Endodermal cell (in vitro differentiated cells): Measurements from ENCODE around the gene KIAA1755. TPM values are rescaled to one million over a fixed set of nuclear protein-coding genes. Genes with fewer than 3 reads are reported as not detected.

Experiments
- DNase-seq: peaks from one replicate; pipeline ENCODE4 v3.0.0-alpha.2; 2017
- H3K27ac ChIP-seq: 2 replicates; pipeline ENCODE4 v1.5.1; 2013; ENCODE audit warnings: mild to moderate bottlenecking, low read depth, low read length, moderate library complexity
- H3K27me3 ChIP-seq: 2 replicates; pipeline ENCODE4 v1.6.1; 2013; ENCODE audit warnings: mild to moderate bottlenecking, low read length, moderate library complexity; ENCODE audit not compliant: insufficient read depth, control insufficient read depth, poor library complexity, severe bottlenecking
- H3K36me3 ChIP-seq: 2 replicates; pipeline ENCODE4 v1.7.0; 2013; ENCODE audit warnings: mild to moderate bottlenecking, low read length, moderate library complexity; ENCODE audit not compliant: control insufficient read depth, insufficient read depth
- H3K4me1 ChIP-seq: one replicate; pipeline ENCODE4 v1.7.0; 2013; ENCODE audit warnings: low read length; ENCODE audit not compliant: control insufficient read depth, insufficient read depth
- H3K4me3 ChIP-seq: 2 replicates; pipeline ENCODE4 v1.5.1; 2013; ENCODE audit warnings: mild to moderate bottlenecking, low read length, moderate library complexity
- H3K9ac ChIP-seq: 2 replicates; pipeline ENCODE4 v1.6.1; 2013; ENCODE audit warnings: mild to moderate bottlenecking, low read length, moderate library complexity; ENCODE audit not compliant: poor library complexity, severe bottlenecking; ENCODE audit errors: extremely low read depth
- H3K9me3 ChIP-seq: 2 replicates; pipeline ENCODE4 v1.6.1; 2013; ENCODE audit warnings: mild to moderate bottlenecking, low read length, moderate library complexity; ENCODE audit not compliant: control insufficient read depth
- H3K27ac Mint-ChIP-seq: 2 replicates; pipeline ENCODE4 v1.8.0; 2020; ENCODE audit warnings: mixed read lengths
- H3K27me3 Mint-ChIP-seq: 2 replicates; pipeline ENCODE4 v1.8.0; 2021; ENCODE audit warnings: mild to moderate bottlenecking, mixed read lengths; ENCODE audit not compliant: insufficient read depth
- H3K36me3 Mint-ChIP-seq: 2 replicates; pipeline ENCODE4 v1.8.0; 2020; ENCODE audit warnings: low read depth, mixed read lengths
- H3K4me1 Mint-ChIP-seq: 2 replicates; pipeline ENCODE4 v1.8.0; 2020; ENCODE audit warnings: mixed read lengths
- H3K4me3 Mint-ChIP-seq: 2 replicates; pipeline ENCODE4 v1.8.0; 2020; ENCODE audit warnings: mild to moderate bottlenecking, moderate library complexity, mixed read lengths
- H3K9me3 Mint-ChIP-seq: 2 replicates; pipeline ENCODE4 v1.8.0; 2020; ENCODE audit warnings: mild to moderate bottlenecking, mixed read lengths
- CTCF ChIP-seq: fragments of 200-600 bp; sonication (generic); conservative IDR thresholded peaks from 2 replicates; pipeline ENCODE4 v1.5.0; 2021; ENCODE audit warnings: antibody characterized with exemption, mild to moderate bottlenecking
- WGBS, 2 experiments: methylation state at CpG; one replicate each; pipeline versions ENCODE4 v1.1.5 to v1.1.7; 2013; ENCODE audit warnings: missing lambda C conversion rate in 2 of 2, mixed read lengths in 1 of 2; ENCODE audit not compliant: insufficient coverage in 1 of 2, insufficient read length in 1 of 2; 5-methylcytosine and 5-hydroxymethylcytosine counted together
- total RNA-seq, 2 donors: library from RNA; stranded (reverse); fragmentation: NEBNext Ultra II Directional in 1 of 2; extraction: Animal tissue kit (Norgen Biotek cat#: 25700) in 1 of 2; gene quantifications; 2 replicates in 1 of 2; 3 replicates in 1 of 2; pipeline ENCODE4 v1.2.1, GENCODE V29; 2021

The KIAA1755 gene
- total RNA-seq, 2 donors from 2014 or later: not detected

GRCh38 chr20:38170826-38171674 is 89.5 kb downstream of the KIAA1755 start:
- DNase-seq: no peak
- no peaks in the 10 kb centered on the region for H3K9me3 Mint-ChIP-seq
- no peak overlapping the region for H3K4me3 Mint-ChIP-seq
- H3K4me1 ChIP-seq: no peaks in the 10 kb centered on the region
- no peaks in the 10 kb centered on the region for H3K9me3 ChIP-seq
- 73 to 92% methylated on average over 6 to 11 of the region's 11 CpGs for WGBS, 2 experiments
- H3K36me3 ChIP-seq: no peaks in the 10 kb centered on the region
- H3K27me3 Mint-ChIP-seq: no peaks in the 10 kb centered on the region
- H3K27ac Mint-ChIP-seq: no peak overlapping the region
- H3K36me3 Mint-ChIP-seq: no peaks in the 10 kb centered on the region
- no peak overlapping the region for H3K27ac ChIP-seq
- H3K27me3 ChIP-seq: no peaks in the 10 kb centered on the region
- TF ChIP-seq CTCF: no peak
- no peaks in the 10 kb centered on the region for H3K4me1 Mint-ChIP-seq
- H3K4me3 ChIP-seq: no peak overlapping the region
- H3K9ac ChIP-seq: no peak overlapping the region

GRCh38 chr20:38170219-38170825 is 90.2 kb downstream of the KIAA1755 start:
- Histone ChIP-seq H3K9ac (no peak overlapping the region), H3K27me3 (no peaks in the 10 kb centered on the region), H3K4me3 (no peak overlapping the region), H3K9me3 (no peaks in the 10 kb centered on the region), H3K36me3 (no peaks in the 10 kb centered on the region), H3K4me1 (no peaks in the 10 kb centered on the region), H3K27ac (no peak overlapping the region)
- H3K36me3 Mint-ChIP-seq: no peaks in the 10 kb centered on the region
- H3K27me3 Mint-ChIP-seq: peaks cover 3% of the 10 kb centered on the region
- H3K4me1 Mint-ChIP-seq: no peaks in the 10 kb centered on the region
- no peak for DNase-seq
- no peak overlapping the region for H3K27ac Mint-ChIP-seq
- H3K9me3 Mint-ChIP-seq: no peaks in the 10 kb centered on the region
- 0 to 66% methylated on average over 1 to 7 of the region's 8 CpGs for WGBS, 2 experiments
- H3K4me3 Mint-ChIP-seq: no peak overlapping the region
- TF ChIP-seq CTCF: no peak

- WGBS, 2 experiments: 87 to 95% methylated on average over 3 to 6 of the region's 6 CpGs
- H3K4me1 ChIP-seq: no peaks in the 10 kb centered on the region
Measured at GRCh38 chr20:38169636-38170193, 90.8 kb downstream of the KIAA1755 start.

More at GRCh38 chr20:38169636-38170193, 90.8 kb downstream of the KIAA1755 start:
- Histone ChIP-seq H3K4me3 (no peak overlapping the region), H3K9me3 (no peaks in the 10 kb centered on the region), H3K9ac (no peak overlapping the region), H3K27me3 (peaks cover 2% of the 10 kb centered on the region), H3K36me3 (no peaks in the 10 kb centered on the region), H3K27ac (no peak overlapping the region)
- no peak for TF ChIP-seq CTCF
- H3K4me1 Mint-ChIP-seq: no peaks in the 10 kb centered on the region
- H3K9me3 Mint-ChIP-seq: no peaks in the 10 kb centered on the region
- H3K27me3 Mint-ChIP-seq: peaks cover 6% of the 10 kb centered on the region
- no peak for DNase-seq
- H3K27ac Mint-ChIP-seq: no peak overlapping the region
- no peaks in the 10 kb centered on the region for H3K36me3 Mint-ChIP-seq
- H3K4me3 Mint-ChIP-seq: no peak overlapping the region
